ENCODE data around the gene HDAC4. TPM values are rescaled to one million over a fixed set of nuclear protein-coding genes. Genes with fewer than 3 reads are reported as not detected.

The HDAC4 gene
- total RNA-seq, 2 experiments from 2014 or later, result 30.0 to 35.8 TPM

- CTCF ChIA-PET, result interaction anchor here (0.6 to 0.7 kb wide), 2 partner anchors 41 to 136 kb away, joined by 3 to 4 read pairs; no protein-coding TSS in a partner anchor
- POLR2A ChIA-PET, result no interaction called here
- Mint-ChIP-seq H3K4me3 (no peak overlapping the region), H3K27me3 (peaks cover 29% of the 10 kb centered on the region), H3K9me3 (peaks cover 2% of the 10 kb centered on the region), H3K27ac (no peak overlapping the region), H3K4me1 (ENCODE audit: low read depth) (peaks cover 11% of the 10 kb centered on the region), H3K36me3 (no peaks in the 10 kb centered on the region)
- DNase-seq, result no peak
- intact Hi-C loops (cut with micrococcal nuclease), result no loop called here
Measured at GRCh38 chr2:239438995-239439753, 38.4 kb upstream of the HDAC4 start.

DNA sequence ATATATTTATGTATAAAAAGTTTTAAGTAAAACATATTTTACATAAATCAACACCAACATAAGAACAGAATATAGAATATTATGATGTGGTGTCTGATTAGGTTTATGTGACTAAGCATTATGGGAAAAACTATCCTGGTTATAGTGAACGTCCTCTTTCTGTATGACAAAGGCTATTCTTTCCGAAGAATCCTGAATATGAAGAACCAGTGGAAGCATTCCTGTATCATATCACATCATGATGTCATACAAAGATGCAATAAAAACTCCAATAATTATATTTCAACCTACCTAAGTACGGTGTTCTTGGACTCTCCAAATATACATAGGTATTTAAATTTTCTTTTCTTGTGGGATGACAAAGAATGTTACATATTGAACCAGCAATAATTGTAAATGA lies 37.5 kb upstream of the HDAC4 start:
- intact Hi-C loops (cut with micrococcal nuclease), result no loop called here
- H3K9me3 Mint-ChIP-seq, result peaks cover 10% of the 10 kb centered on the region
- peaks cover 22% of the 10 kb centered on the region for H3K27me3 Mint-ChIP-seq
- no peak overlapping the region for H3K4me3 Mint-ChIP-seq
- ChIA-PET CTCF (interaction anchor here (0.7 kb wide), 1 partner anchor 40 kb away, joined by 3 read pairs; no protein-coding TSS in a partner anchor), POLR2A (no interaction called here)
- no peak overlapping the region for H3K27ac Mint-ChIP-seq
- no peak for DNase-seq
- peaks cover 14% of the 10 kb centered on the region for H3K4me1 Mint-ChIP-seq (ENCODE audit: low read depth)
- H3K36me3 Mint-ChIP-seq, result peaks cover 2% of the 10 kb centered on the region

GRCh38 chr2:239436669-239437335 lies 36.0 kb upstream of the HDAC4 start:
- Mint-ChIP-seq H3K27me3 (peaks cover 15% of the 10 kb centered on the region), H3K36me3 (peaks cover 2% of the 10 kb centered on the region), H3K27ac (no peak overlapping the region), H3K4me1 (ENCODE audit: low read depth) (peaks cover 13% of the 10 kb centered on the region), H3K9me3 (peaks cover 10% of the 10 kb centered on the region), H3K4me3 (no peak overlapping the region)
- intact Hi-C loops (cut with micrococcal nuclease), result no loop called here
- CTCF ChIA-PET, result no interaction called here
- no peak for DNase-seq
- POLR2A ChIA-PET, result no interaction called here

DNA sequence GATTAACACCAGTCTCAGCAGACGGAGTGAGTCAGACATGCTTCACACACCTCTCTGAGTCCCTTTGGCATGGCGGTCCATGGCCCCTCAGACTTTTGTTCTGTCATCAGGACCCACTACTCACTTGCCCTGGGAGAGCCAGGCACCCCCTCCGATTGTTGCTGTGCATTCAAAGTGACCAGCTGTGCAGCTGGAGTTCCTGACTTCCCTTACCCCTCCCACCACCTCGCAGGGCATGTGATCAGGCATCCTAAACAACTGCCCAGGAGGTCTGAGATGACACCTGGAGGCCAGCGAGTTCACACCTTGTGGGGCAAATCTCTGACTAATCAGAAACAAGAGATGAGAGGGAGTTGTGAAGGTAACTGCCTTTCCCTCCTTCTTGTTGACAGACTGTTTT lies 35.3 kb upstream of the HDAC4 start:
- peaks cover 10% of the 10 kb centered on the region for H3K9me3 Mint-ChIP-seq
- H3K27ac Mint-ChIP-seq, result no peak overlapping the region
- ChIA-PET CTCF (no interaction called here), POLR2A (no interaction called here)
- H3K36me3 Mint-ChIP-seq, result peaks cover 2% of the 10 kb centered on the region
- intact Hi-C loops (cut with micrococcal nuclease), result no loop called here
- peaks cover 8% of the 10 kb centered on the region for H3K27me3 Mint-ChIP-seq
- DNase-seq, result no peak
- no peak overlapping the region for H3K4me3 Mint-ChIP-seq
- peaks cover 6% of the 10 kb centered on the region for H3K4me1 Mint-ChIP-seq (ENCODE audit: low read depth)

DNA sequence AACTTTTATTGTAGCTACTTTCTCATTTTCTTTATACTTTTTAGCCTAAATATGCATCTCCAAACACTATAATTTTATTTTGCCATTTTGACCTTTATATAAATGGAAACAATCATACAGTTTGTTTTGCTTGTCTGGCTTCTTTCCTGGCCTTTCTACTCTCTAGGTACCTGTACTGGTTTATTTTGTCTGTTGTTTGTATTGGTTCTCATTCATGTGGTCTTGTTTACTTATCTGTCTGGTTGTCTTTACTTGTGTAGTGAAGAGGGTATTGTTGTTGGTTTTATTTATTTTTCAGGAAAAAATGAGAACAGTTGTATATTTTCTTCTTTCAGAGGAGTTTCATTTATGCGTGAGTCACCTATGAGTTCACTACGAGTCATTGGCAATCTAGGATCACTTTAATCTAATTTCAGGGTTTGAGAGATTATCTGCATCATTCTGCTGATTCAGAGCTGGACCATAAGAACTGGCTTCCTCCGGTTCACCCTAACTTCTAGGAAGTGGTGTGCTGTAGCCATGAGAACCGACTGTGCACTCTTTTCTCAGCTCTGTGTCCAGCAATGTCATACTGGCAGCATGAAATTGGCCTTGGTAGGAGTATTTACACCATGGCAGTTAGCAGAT lies 33.1 kb upstream of the HDAC4 start:
- Mint-ChIP-seq H3K9me3 (peaks cover 10% of the 10 kb centered on the region), H3K4me3 (no peak overlapping the region)
- CTCF ChIA-PET, result interaction anchor here (1.0 kb wide), 1 partner anchor 10 kb away, joined by 3 read pairs; no protein-coding TSS in a partner anchor

DNA sequence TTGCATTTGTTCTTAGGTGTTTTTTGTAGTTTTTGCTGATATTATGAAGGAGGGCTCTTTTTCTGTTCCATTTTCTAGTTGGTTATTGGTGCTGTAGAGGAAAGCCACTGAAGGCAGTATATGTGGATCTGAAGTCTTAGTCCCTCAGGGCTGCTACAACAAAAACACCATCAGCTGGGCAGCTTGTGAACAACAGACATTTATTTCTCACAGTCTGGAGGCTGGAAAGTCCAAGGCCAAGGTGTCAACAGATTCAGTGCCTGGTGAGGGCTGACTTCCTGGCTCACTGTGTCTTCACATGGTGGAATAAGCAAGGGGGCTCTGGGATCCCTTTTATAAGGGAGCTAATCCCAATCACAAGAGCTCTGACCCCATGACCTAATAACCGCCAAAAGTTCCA lies 31.4 kb upstream of the HDAC4 start:
- Mint-ChIP-seq H3K36me3 (peaks cover 2% of the 10 kb centered on the region), H3K4me1 (ENCODE audit: low read depth) (peaks cover 2% of the 10 kb centered on the region), H3K27me3 (peaks cover 6% of the 10 kb centered on the region), H3K27ac (no peak overlapping the region), H3K9me3 (peaks cover 10% of the 10 kb centered on the region), H3K4me3 (no peak overlapping the region)
- DNase-seq, result no peak
- CTCF ChIA-PET, result no interaction called here
- POLR2A ChIA-PET, result no interaction called here
- intact Hi-C loops (cut with micrococcal nuclease), result no loop called here

More for the DNA sequence above, 33.1 kb upstream of the HDAC4 start:
- no peak overlapping the region for H3K27ac Mint-ChIP-seq
- H3K4me1 Mint-ChIP-seq (ENCODE audit: low read depth), result peaks cover 2% of the 10 kb centered on the region
- peaks cover 4% of the 10 kb centered on the region for H3K27me3 Mint-ChIP-seq
- peak; percentile 39 for DNase-seq
- intact Hi-C loops (cut with micrococcal nuclease), result no loop called here
- POLR2A ChIA-PET, result no interaction called here
- peaks cover 2% of the 10 kb centered on the region for H3K36me3 Mint-ChIP-seq

DNA sequence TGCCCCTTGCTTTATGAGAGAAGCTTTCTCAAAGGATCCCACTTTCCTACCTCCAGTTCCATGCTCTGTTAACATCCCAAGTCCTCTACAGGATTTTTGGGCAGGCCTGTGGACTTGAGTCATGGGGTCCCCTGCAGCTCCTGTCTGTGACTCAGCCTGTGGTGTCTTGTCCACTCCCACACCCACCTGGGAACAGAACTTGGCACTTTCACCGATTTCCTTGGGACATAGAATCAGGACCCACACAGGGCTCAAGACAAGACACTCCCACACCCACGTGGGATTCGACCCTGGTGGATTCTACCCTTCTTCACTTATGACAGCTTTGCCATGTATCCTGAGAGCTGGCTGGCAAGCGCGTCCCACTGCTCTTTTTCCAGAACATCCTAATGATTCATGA lies 30.7 kb upstream of the HDAC4 start:
- POLR2A ChIA-PET, result no interaction called here
- no peak for DNase-seq
- no peak overlapping the region for H3K4me3 Mint-ChIP-seq
- peaks cover 2% of the 10 kb centered on the region for H3K36me3 Mint-ChIP-seq
- intact Hi-C loops (cut with micrococcal nuclease), result no loop called here
- H3K27me3 Mint-ChIP-seq, result peaks cover 4% of the 10 kb centered on the region
- no peak overlapping the region for H3K27ac Mint-ChIP-seq
- H3K9me3 Mint-ChIP-seq, result peaks cover 10% of the 10 kb centered on the region
- CTCF ChIA-PET, result no interaction called here
- H3K4me1 Mint-ChIP-seq (ENCODE audit: low read depth), result peaks cover 2% of the 10 kb centered on the region

GRCh38 chr2:239429473-239430350 lies 28.9 kb upstream of the HDAC4 start:
- intact Hi-C loops (cut with micrococcal nuclease), result no loop called here
- DNase-seq, result no peak
- no peak overlapping the region for H3K4me3 Mint-ChIP-seq
- no peak overlapping the region for H3K27ac Mint-ChIP-seq
- POLR2A ChIA-PET, result no interaction called here
- peaks cover 2% of the 10 kb centered on the region for H3K36me3 Mint-ChIP-seq
- H3K4me1 Mint-ChIP-seq (ENCODE audit: low read depth), result peaks cover 2% of the 10 kb centered on the region
- H3K27me3 Mint-ChIP-seq, result peaks cover 2% of the 10 kb centered on the region
- H3K9me3 Mint-ChIP-seq, result peaks cover 10% of the 10 kb centered on the region
- CTCF ChIA-PET, result no interaction called here

DNA sequence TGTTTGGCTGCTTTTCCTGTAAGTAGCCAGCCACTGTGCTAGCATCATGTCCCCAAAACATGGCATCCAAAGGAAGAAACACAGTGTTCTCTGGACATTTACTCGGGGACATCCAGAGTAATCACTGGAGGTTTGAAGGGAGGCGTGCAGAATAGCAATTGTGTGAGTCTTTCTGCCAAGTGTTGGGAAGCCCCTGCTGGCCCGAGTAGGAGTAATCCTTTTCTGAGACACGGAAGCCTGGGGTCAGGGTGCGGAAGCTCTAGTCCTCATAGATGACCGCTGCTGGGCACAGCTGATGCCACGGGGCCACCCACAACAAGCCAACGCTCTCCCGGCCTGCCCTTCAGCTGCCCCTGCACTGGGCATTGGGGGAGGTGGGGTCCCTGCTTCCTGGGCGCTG lies 24.8 kb upstream of the HDAC4 start:
- Mint-ChIP-seq H3K9me3 (no peaks in the 10 kb centered on the region), H3K27ac (no peak overlapping the region), H3K4me1 (ENCODE audit: low read depth) (no peaks in the 10 kb centered on the region), H3K36me3 (no peaks in the 10 kb centered on the region), H3K27me3 (peaks cover 2% of the 10 kb centered on the region), H3K4me3 (no peak overlapping the region)
- CTCF ChIA-PET, result no interaction called here
- POLR2A ChIA-PET, result no interaction called here
- intact Hi-C loops (cut with micrococcal nuclease), result no loop called here
- DNase-seq, result no peak

DNA sequence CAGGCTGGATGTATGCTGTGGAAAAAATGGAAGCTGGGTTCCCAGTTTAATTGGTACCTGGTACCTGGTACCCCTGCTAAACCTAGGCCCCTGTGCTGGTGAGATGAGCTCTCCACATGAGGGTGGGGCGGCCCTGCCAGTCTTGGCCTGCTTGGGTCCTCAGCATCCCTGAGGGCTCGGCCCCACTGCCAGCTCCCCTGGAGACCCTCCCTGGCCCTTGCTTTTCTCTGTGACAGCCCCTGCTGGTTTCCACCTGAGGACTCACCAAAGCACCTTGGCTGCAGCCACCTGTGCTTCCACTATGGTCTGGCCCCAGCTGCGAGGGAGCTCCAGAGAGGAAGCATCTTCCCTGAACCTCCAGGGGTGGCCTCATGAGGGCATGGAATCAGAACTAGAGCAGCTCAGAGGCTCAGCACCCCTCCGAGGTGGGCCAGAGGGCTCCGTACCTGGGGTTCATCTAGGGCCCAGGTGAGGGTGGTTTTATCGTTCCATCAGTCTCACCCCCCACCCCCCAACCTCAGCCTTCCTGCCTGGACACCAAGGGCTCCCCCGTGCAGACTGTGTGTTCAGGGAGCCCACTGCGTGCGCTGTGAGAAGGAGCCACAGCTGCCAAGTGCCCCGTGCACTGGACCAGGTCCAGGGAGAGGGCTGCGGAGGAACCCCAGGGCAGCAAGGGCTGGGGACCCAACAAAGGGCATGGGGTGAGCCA lies 23.7 kb upstream of the HDAC4 start:
- Mint-ChIP-seq H3K4me3 (no peak overlapping the region), H3K9me3 (no peaks in the 10 kb centered on the region), H3K4me1 (ENCODE audit: low read depth) (no peaks in the 10 kb centered on the region), H3K27ac (no peak overlapping the region), H3K27me3 (peaks cover 3% of the 10 kb centered on the region), H3K36me3 (no peaks in the 10 kb centered on the region)
- DNase-seq, result no peak
- intact Hi-C loops (cut with micrococcal nuclease), result no loop called here
- ChIA-PET CTCF (no interaction called here), POLR2A (no interaction called here)

- Mint-ChIP-seq H3K27me3 (peaks cover 4% of the 10 kb centered on the region), H3K36me3 (no peaks in the 10 kb centered on the region), H3K9me3 (no peaks in the 10 kb centered on the region), H3K4me1 (ENCODE audit: low read depth) (no peaks in the 10 kb centered on the region), H3K4me3 (no peak overlapping the region), H3K27ac (no peak overlapping the region)
- intact Hi-C loops (cut with micrococcal nuclease), result no loop called here
- CTCF ChIA-PET, result interaction anchor here (1.0 kb wide), 1 partner anchor 11 kb away, joined by 3 read pairs; no protein-coding TSS in a partner anchor
- POLR2A ChIA-PET, result no interaction called here
- DNase-seq, result no peak
Measured at GRCh38 chr2:239423551-239423950, 22.7 kb upstream of the HDAC4 start.

Data from activated CD4-positive, alpha-beta memory T cell treated with anti-CD3 and anti-CD28 coated beads for 36 hours (primary cell).